IMR-90 (cell line): ENCODE data around the gene ZC3H12D.

Experiments used
- BHLHE40 ChIP-seq: fragments of 150-350 bp; IDR thresholded peaks from 2 replicates; pipeline ENCODE4 v1.6.1; 2016; ENCODE audit warnings: mild to moderate bottlenecking, low read depth, low read length
- CEBPB ChIP-seq: IDR thresholded peaks from 2 replicates; pipeline ENCODE4 v1.6.1; 2012; ENCODE audit warnings: low read depth, low read length, improper control_type of control experiment
- CHD1 ChIP-seq: IDR thresholded peaks from 2 replicates; pipeline ENCODE4 v1.6.1; 2012; ENCODE audit warnings: low read depth, low read length, improper control_type of control experiment
- CTCF ChIP-seq: conservative IDR thresholded peaks from 2 replicates; pipeline ENCODE4 v1.5.1; 2012; ENCODE audit warnings: mild to moderate bottlenecking, low read depth, low read length, improper control_type of control experiment
- ELK1 ChIP-seq: fragments of 150-350 bp; IDR thresholded peaks from 2 replicates; pipeline ENCODE4 v1.6.1; 2016; ENCODE audit warnings: low read depth, mild to moderate bottlenecking, low read length, moderate library complexity, borderline replicate concordance
- MAFK ChIP-seq: IDR thresholded peaks from 2 replicates; pipeline ENCODE4 v1.6.1; 2012; ENCODE audit warnings: low read depth, low read length, improper control_type of control experiment
- MAZ ChIP-seq: IDR thresholded peaks from 2 replicates; pipeline ENCODE4 v1.6.1; 2012; ENCODE audit warnings: low read depth, mild to moderate bottlenecking, low read length, improper control_type of control experiment, moderate library complexity, borderline replicate concordance
- POLR2A ChIP-seq: IDR thresholded peaks from 2 replicates; pipeline ENCODE4 v1.6.1; 2012; ENCODE audit warnings: mild to moderate bottlenecking, low read depth, low read length
- RAD21 ChIP-seq: IDR thresholded peaks from 2 replicates; pipeline ENCODE4 v1.6.1; 2012; ENCODE audit warnings: low read length, improper control_type of control experiment
- USF2 ChIP-seq: fragments of 150-350 bp; IDR thresholded peaks from 2 replicates; pipeline ENCODE4 v1.6.1; 2017; ENCODE audit warnings: mild to moderate bottlenecking, antibody characterized with exemption, low read length, low read depth

GRCh38 chr6:149500096-149500495, 15.3 kb upstream of the ZC3H12D start:
- TF ChIP-seq MAZ (no peak), RAD21 (no peak), MAFK (no peak), POLR2A (no peak), CTCF (no peak), CEBPB (no peak), ELK1 (no peak), USF2 (no peak), BHLHE40 (no peak), CHD1 (no peak)
